ENCODE results near the gene EXOC3L1.

The EXOC3L1 gene

GRCh38 chr16:67213197-67214019, 23.5 kb upstream of the EXOC3L1 start:
- no peaks in the 10 kb centered on the region for H3K9me3 ChIP-seq (ENCODE audit: control insufficient read depth in 2 of 2, low read length in 2 of 2)

GRCh38 chr16:67212766-67213165, 22.8 kb upstream of the EXOC3L1 start:
- Histone ChIP-seq H3K27me3 (ENCODE audit: control insufficient read depth in 2 of 2, insufficient read depth in 2 of 2, low read length in 2 of 2) (no peaks in the 10 kb centered on the region), H3K4me3 (ENCODE audit: low read length in 2 of 2) (no peak overlapping the region), H3K27ac (ENCODE audit: low read depth in 2 of 2, low read length in 2 of 2) (no peak overlapping the region), H3K4me1 (ENCODE audit: control insufficient read depth in 2 of 2, insufficient read depth in 2 of 2, low read length in 2 of 2) (peaks cover 0 to 2% of the 10 kb centered on the region in 2 donors), H3K9ac (ENCODE audit: low read depth in 1 of 2, low read length in 2 of 2) (no peak overlapping the region), H3K9me3 (ENCODE audit: control insufficient read depth in 2 of 2, low read length in 2 of 2) (no peaks in the 10 kb centered on the region), H3K36me3 (ENCODE audit: control insufficient read depth in 2 of 2, insufficient read depth in 2 of 2, low read length in 2 of 2) (no peaks in the 10 kb centered on the region)

More at GRCh38 chr16:67213197-67214019, 23.5 kb upstream of the EXOC3L1 start:
- Histone ChIP-seq H3K4me1 (ENCODE audit: control insufficient read depth in 2 of 2, insufficient read depth in 2 of 2, low read length in 2 of 2) (peaks cover 0 to 2% of the 10 kb centered on the region in 2 donors), H3K27ac (ENCODE audit: low read depth in 2 of 2, low read length in 2 of 2) (no peak overlapping the region), H3K27me3 (ENCODE audit: control insufficient read depth in 2 of 2, insufficient read depth in 2 of 2, low read length in 2 of 2) (no peaks in the 10 kb centered on the region), H3K36me3 (ENCODE audit: control insufficient read depth in 2 of 2, insufficient read depth in 2 of 2, low read length in 2 of 2) (no peaks in the 10 kb centered on the region), H3K9ac (ENCODE audit: low read depth in 1 of 2, low read length in 2 of 2) (no peak overlapping the region), H3K4me3 (ENCODE audit: low read length in 2 of 2) (no peak overlapping the region)

GRCh38 chr16:67211674-67212073, 21.7 kb upstream of the EXOC3L1 start:
- peaks cover 0 to 2% of the 10 kb centered on the region in 2 donors for H3K4me1 ChIP-seq (ENCODE audit: control insufficient read depth in 2 of 2, insufficient read depth in 2 of 2, low read length in 2 of 2)
- H3K36me3 ChIP-seq (ENCODE audit: control insufficient read depth in 2 of 2, insufficient read depth in 2 of 2, low read length in 2 of 2) = no peaks in the 10 kb centered on the region
- no peaks in the 10 kb centered on the region for H3K27me3 ChIP-seq (ENCODE audit: control insufficient read depth in 2 of 2, insufficient read depth in 2 of 2, low read length in 2 of 2)
- H3K27ac ChIP-seq (ENCODE audit: low read depth in 2 of 2, low read length in 2 of 2) = no peak overlapping the region
- H3K9me3 ChIP-seq (ENCODE audit: control insufficient read depth in 2 of 2, low read length in 2 of 2) = no peaks in the 10 kb centered on the region
- H3K4me3 ChIP-seq (ENCODE audit: low read length in 2 of 2) = no peak overlapping the region
- H3K9ac ChIP-seq (ENCODE audit: low read depth in 1 of 2, low read length in 2 of 2) = no peak overlapping the region

GRCh38 chr16:67210069-67210937, 20.4 kb upstream of the EXOC3L1 start:
- Histone ChIP-seq H3K36me3 (ENCODE audit: control insufficient read depth in 2 of 2, insufficient read depth in 2 of 2, low read length in 2 of 2) (no peaks in the 10 kb centered on the region), H3K27ac (ENCODE audit: low read depth in 2 of 2, low read length in 2 of 2) (no peak overlapping the region), H3K27me3 (ENCODE audit: control insufficient read depth in 2 of 2, insufficient read depth in 2 of 2, low read length in 2 of 2) (no peaks in the 10 kb centered on the region), H3K9ac (ENCODE audit: low read depth in 1 of 2, low read length in 2 of 2) (no peak overlapping the region), H3K9me3 (ENCODE audit: control insufficient read depth in 2 of 2, low read length in 2 of 2) (no peaks in the 10 kb centered on the region), H3K4me1 (ENCODE audit: control insufficient read depth in 2 of 2, insufficient read depth in 2 of 2, low read length in 2 of 2) (peaks cover 0 to 2% of the 10 kb centered on the region in 2 donors), H3K4me3 (ENCODE audit: low read length in 2 of 2) (no peak overlapping the region)

- H3K4me1 ChIP-seq (ENCODE audit: control insufficient read depth in 2 of 2, insufficient read depth in 2 of 2, low read length in 2 of 2) = peaks cover 0 to 2% of the 10 kb centered on the region in 2 donors
- H3K4me3 ChIP-seq (ENCODE audit: low read length in 2 of 2) = no peak overlapping the region
- H3K27ac ChIP-seq (ENCODE audit: low read depth in 2 of 2, low read length in 2 of 2) = no peak overlapping the region
- H3K27me3 ChIP-seq (ENCODE audit: control insufficient read depth in 2 of 2, insufficient read depth in 2 of 2, low read length in 2 of 2) = no peaks in the 10 kb centered on the region
- H3K9me3 ChIP-seq (ENCODE audit: control insufficient read depth in 2 of 2, low read length in 2 of 2) = no peaks in the 10 kb centered on the region
- no peak overlapping the region for H3K9ac ChIP-seq (ENCODE audit: low read depth in 1 of 2, low read length in 2 of 2)
- H3K36me3 ChIP-seq (ENCODE audit: control insufficient read depth in 2 of 2, insufficient read depth in 2 of 2, low read length in 2 of 2) = no peaks in the 10 kb centered on the region
These were observed 19.6 kb upstream of the EXOC3L1 start for GRCh38 chr16:67209565-67209964.

GRCh38 chr16:67208154-67208896, 18.4 kb upstream of the EXOC3L1 start:
- Histone ChIP-seq H3K4me1 (ENCODE audit: control insufficient read depth in 2 of 2, insufficient read depth in 2 of 2, low read length in 2 of 2) (no peaks in the 10 kb centered on the region), H3K4me3 (ENCODE audit: low read length in 2 of 2) (no peak overlapping the region), H3K27me3 (ENCODE audit: control insufficient read depth in 2 of 2, insufficient read depth in 2 of 2, low read length in 2 of 2) (no peaks in the 10 kb centered on the region), H3K36me3 (ENCODE audit: control insufficient read depth in 2 of 2, insufficient read depth in 2 of 2, low read length in 2 of 2) (peaks cover 2 to 6% of the 10 kb centered on the region in 2 donors), H3K9ac (ENCODE audit: low read depth in 1 of 2, low read length in 2 of 2) (no peak overlapping the region), H3K9me3 (ENCODE audit: control insufficient read depth in 2 of 2, low read length in 2 of 2) (no peaks in the 10 kb centered on the region), H3K27ac (ENCODE audit: low read depth in 2 of 2, low read length in 2 of 2) (no peak overlapping the region)

GRCh38 chr16:67207249-67208091, 17.5 kb upstream of the EXOC3L1 start:
- H3K27me3 ChIP-seq (ENCODE audit: control insufficient read depth in 2 of 2, insufficient read depth in 2 of 2, low read length in 2 of 2) = no peaks in the 10 kb centered on the region
- no peak overlapping the region for H3K9ac ChIP-seq (ENCODE audit: low read depth in 1 of 2, low read length in 2 of 2)
- no peak overlapping the region for H3K4me3 ChIP-seq (ENCODE audit: low read length in 2 of 2)
- H3K4me1 ChIP-seq (ENCODE audit: control insufficient read depth in 2 of 2, insufficient read depth in 2 of 2, low read length in 2 of 2) = no peaks in the 10 kb centered on the region
- H3K36me3 ChIP-seq (ENCODE audit: control insufficient read depth in 2 of 2, insufficient read depth in 2 of 2, low read length in 2 of 2) = peaks cover 10 to 15% of the 10 kb centered on the region in 2 donors
- H3K9me3 ChIP-seq (ENCODE audit: control insufficient read depth in 2 of 2, low read length in 2 of 2) = no peaks in the 10 kb centered on the region
- no peak overlapping the region for H3K27ac ChIP-seq (ENCODE audit: low read depth in 2 of 2, low read length in 2 of 2)

- no peaks in the 10 kb centered on the region for H3K4me1 ChIP-seq (ENCODE audit: control insufficient read depth in 2 of 2, insufficient read depth in 2 of 2, low read length in 2 of 2)
- no peaks in the 10 kb centered on the region for H3K9me3 ChIP-seq (ENCODE audit: control insufficient read depth in 2 of 2, low read length in 2 of 2)
- peaks cover 16 to 21% of the 10 kb centered on the region in 2 donors for H3K36me3 ChIP-seq (ENCODE audit: control insufficient read depth in 2 of 2, insufficient read depth in 2 of 2, low read length in 2 of 2)
- H3K4me3 ChIP-seq (ENCODE audit: low read length in 2 of 2) = no peak overlapping the region
- no peak overlapping the region for H3K27ac ChIP-seq (ENCODE audit: low read depth in 2 of 2, low read length in 2 of 2)
- no peaks in the 10 kb centered on the region for H3K27me3 ChIP-seq (ENCODE audit: control insufficient read depth in 2 of 2, insufficient read depth in 2 of 2, low read length in 2 of 2)
- H3K9ac ChIP-seq (ENCODE audit: low read depth in 1 of 2, low read length in 2 of 2) = no peak overlapping the region
These were observed 16.9 kb upstream of the EXOC3L1 start for GRCh38 chr16:67206838-67207248.

- Histone ChIP-seq H3K9ac (ENCODE audit: low read depth in 1 of 2, low read length in 2 of 2) (no peak overlapping the region), H3K9me3 (ENCODE audit: control insufficient read depth in 2 of 2, low read length in 2 of 2) (no peaks in the 10 kb centered on the region), H3K27me3 (ENCODE audit: control insufficient read depth in 2 of 2, insufficient read depth in 2 of 2, low read length in 2 of 2) (no peaks in the 10 kb centered on the region), H3K4me3 (ENCODE audit: low read length in 2 of 2) (no peak overlapping the region), H3K36me3 (ENCODE audit: control insufficient read depth in 2 of 2, insufficient read depth in 2 of 2, low read length in 2 of 2) (peaks cover 21 to 26% of the 10 kb centered on the region in 2 donors), H3K4me1 (ENCODE audit: control insufficient read depth in 2 of 2, insufficient read depth in 2 of 2, low read length in 2 of 2) (no peaks in the 10 kb centered on the region), H3K27ac (ENCODE audit: low read depth in 2 of 2, low read length in 2 of 2) (no peak overlapping the region)
These were observed 16.3 kb upstream of the EXOC3L1 start for GRCh38 chr16:67206129-67206837.

Measured in mucosa of rectum (tissue), 2 donors.